ENCODE data around the gene PTOV1. TPM values are rescaled to one million over a fixed set of nuclear protein-coding genes. Genes with fewer than 3 reads are reported as not detected.

PTOV1 gene
- total RNA-seq, 1 experiment from 2014 or later = 114 TPM

DNA sequence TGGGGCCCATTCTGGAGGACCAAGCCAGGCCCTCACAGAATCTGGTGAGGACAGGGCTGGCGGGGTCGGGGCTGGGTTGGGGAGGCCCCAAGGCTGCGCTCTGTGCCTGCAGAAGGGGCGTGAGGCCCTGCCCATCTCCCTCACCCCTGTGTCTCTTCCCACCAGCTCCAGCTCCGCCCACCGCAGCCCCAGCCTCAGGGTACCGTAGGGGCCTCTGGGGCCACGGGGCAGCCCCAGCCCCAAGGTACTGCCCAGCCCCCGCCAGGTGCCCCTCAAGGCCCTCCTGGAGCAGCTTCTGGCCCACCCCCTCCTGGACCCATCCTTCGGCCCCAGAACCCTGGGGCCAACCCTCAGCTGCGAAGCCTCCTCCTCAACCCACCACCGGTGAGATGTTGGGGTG is 15.4 kb upstream of the PTOV1 start:
- ATAC-seq (no peak), DNase-seq (ENCODE audit: low read depth, low spot score) (no peak)
- POLR2A ChIA-PET = no interaction called here

GRCh38 chr19:49836176-49837008 is 14.6 kb upstream of the PTOV1 start:
- DNase-seq (ENCODE audit: low read depth, low spot score) (no peak), ATAC-seq (no peak)
- TF ChIP-seq SIN3A (IDR thresholded peaks at IDR 0.05; ENCODE audit: borderline replicate concordance, insufficient read depth, low read depth, low read length) = no peak
- TF ChIP-seq TCF7L2 (IDR thresholded peaks at IDR 0.05; ENCODE audit: low read depth, low read length) = no peak
- TF ChIP-seq, protein P1, sequence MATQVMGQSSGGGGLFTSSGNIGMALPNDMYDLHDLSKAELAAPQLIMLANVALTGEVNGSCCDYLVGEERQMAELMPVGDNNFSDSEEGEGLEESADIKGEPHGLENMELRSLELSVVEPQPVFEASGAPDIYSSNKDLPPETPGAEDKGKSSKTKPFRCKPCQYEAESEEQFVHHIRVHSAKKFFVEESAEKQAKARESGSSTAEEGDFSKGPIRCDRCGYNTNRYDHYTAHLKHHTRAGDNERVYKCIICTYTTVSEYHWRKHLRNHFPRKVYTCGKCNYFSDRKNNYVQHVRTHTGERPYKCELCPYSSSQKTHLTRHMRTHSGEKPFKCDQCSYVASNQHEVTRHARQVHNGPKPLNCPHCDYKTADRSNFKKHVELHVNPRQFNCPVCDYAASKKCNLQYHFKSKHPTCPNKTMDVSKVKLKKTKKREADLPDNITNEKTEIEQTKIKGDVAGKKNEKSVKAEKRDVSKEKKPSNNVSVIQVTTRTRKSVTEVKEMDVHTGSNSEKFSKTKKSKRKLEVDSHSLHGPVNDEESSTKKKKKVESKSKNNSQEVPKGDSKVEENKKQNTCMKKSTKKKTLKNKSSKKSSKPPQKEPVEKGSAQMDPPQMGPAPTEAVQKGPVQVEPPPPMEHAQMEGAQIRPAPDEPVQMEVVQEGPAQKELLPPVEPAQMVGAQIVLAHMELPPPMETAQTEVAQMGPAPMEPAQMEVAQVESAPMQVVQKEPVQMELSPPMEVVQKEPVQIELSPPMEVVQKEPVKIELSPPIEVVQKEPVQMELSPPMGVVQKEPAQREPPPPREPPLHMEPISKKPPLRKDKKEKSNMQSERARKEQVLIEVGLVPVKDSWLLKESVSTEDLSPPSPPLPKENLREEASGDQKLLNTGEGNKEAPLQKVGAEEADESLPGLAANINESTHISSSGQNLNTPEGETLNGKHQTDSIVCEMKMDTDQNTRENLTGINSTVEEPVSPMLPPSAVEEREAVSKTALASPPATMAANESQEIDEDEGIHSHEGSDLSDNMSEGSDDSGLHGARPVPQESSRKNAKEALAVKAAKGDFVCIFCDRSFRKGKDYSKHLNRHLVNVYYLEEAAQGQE (IDR thresholded peaks at IDR 0.05; ENCODE audit: insufficient read depth in 1 of 2, low read depth in 2 of 2, low read length in 1 of 2) = no peak
- no peak for TF ChIP-seq CTCF (IDR thresholded peaks at IDR 0.05)
- TF ChIP-seq POLR2AphosphoS5 (IDR thresholded peaks at IDR 0.05; ENCODE audit: low read depth, low read length) = no peak
- POLR2A ChIA-PET = no interaction called here
- Histone ChIP-seq H3K4me1 (ENCODE audit: control insufficient read depth, insufficient read depth, low read length) (no peaks in the 10 kb centered on the region), H3K36me3 (ENCODE audit: control insufficient read depth, insufficient read depth, low read length) (no peaks in the 10 kb centered on the region; the same call in 1 of the 2 replicates), H3K27ac (ENCODE audit: low read length) (no peak overlapping the region), H3K9me3 (ENCODE audit: control insufficient read depth, insufficient read depth, low read depth, low read length) (no peaks in the 10 kb centered on the region), H3K4me3 (ENCODE audit: low read depth in 2 of 2, low read length in 2 of 2) (no peak overlapping the region), H3K27me3 (ENCODE audit: control insufficient read depth, insufficient read depth, low read length) (no peaks in the 10 kb centered on the region)
- in situ Hi-C loops (cut with HindIII; ENCODE audit: low pct_unique_long_range_greater_than_20kb, low sequenced_read_pairs) (no loop called here), intact Hi-C loops (cut with micrococcal nuclease; ENCODE audit: unreplicated experiment) (no loop called here)
- CTCF ChIA-PET = no interaction called here
- no TSS peak for BruUV-seq (replicated peaks)

More for the DNA sequence above, 15.4 kb upstream of the PTOV1 start:
- Histone ChIP-seq H3K4me3 (ENCODE audit: low read depth in 2 of 2, low read length in 2 of 2) (no peak overlapping the region), H3K9me3 (ENCODE audit: control insufficient read depth, insufficient read depth, low read depth, low read length) (no peaks in the 10 kb centered on the region), H3K27me3 (ENCODE audit: control insufficient read depth, insufficient read depth, low read length) (no peaks in the 10 kb centered on the region), H3K27ac (ENCODE audit: low read length) (no peak overlapping the region), H3K36me3 (ENCODE audit: control insufficient read depth, insufficient read depth, low read length) (no peaks in the 10 kb centered on the region; the same call in none of the 2 replicates), H3K4me1 (ENCODE audit: control insufficient read depth, insufficient read depth, low read length) (no peaks in the 10 kb centered on the region)
- CTCF ChIA-PET = no interaction called here
- in situ Hi-C loops (cut with HindIII; ENCODE audit: low pct_unique_long_range_greater_than_20kb, low sequenced_read_pairs) = no loop called here
- intact Hi-C loops (cut with micrococcal nuclease; ENCODE audit: unreplicated experiment) = no loop called here
- no TSS peak for BruUV-seq (replicated peaks)
- TF ChIP-seq SIN3A (IDR thresholded peaks at IDR 0.05; ENCODE audit: borderline replicate concordance, insufficient read depth, low read depth, low read length) = no peak
- no peak for TF ChIP-seq TCF7L2 (IDR thresholded peaks at IDR 0.05; ENCODE audit: low read depth, low read length)
- TF ChIP-seq, protein P1 (IDR thresholded peaks at IDR 0.05; ENCODE audit: insufficient read depth in 1 of 2, low read depth in 2 of 2, low read length in 1 of 2) = no peak
- TF ChIP-seq CTCF (IDR thresholded peaks at IDR 0.05) = no peak
- no peak for TF ChIP-seq POLR2AphosphoS5 (IDR thresholded peaks at IDR 0.05; ENCODE audit: low read depth, low read length)
